T-helper 9 cell (primary cell): Measurements from ENCODE around the gene ASXL2.

Experiments used
- DNase-seq: peaks from one replicate; pipeline ENCODE4 v3.0.0-alpha.2; 2020

The ASXL2 gene

GRCh38 chr2:25684577-25685473 is 193.5 kb downstream of the ASXL2 start:
- no peak for DNase-seq
